ENCODE results near the gene GNPTAB.
"Not testable (repeated sequence)": the region's sequence is repeated elsewhere in the genome, so short reads cannot be mapped to it uniquely, and the experiment has no call there.

GNPTAB gene

GRCh38 chr12:101826766-101827368 is 3.9 kb downstream of the GNPTAB start:
- ChIA-PET CTCF (interaction anchor here (0.9 to 17.9 kb wide), 9 partner anchors 11 to 83 kb away, joined by 3 to 262 read pairs (median 4); no protein-coding TSS in a partner anchor), POLR2A (no interaction called here)
- no peak for TF ChIP-seq CTCF (IDR thresholded peaks at IDR 0.05; ENCODE audit: control extremely low read depth, extremely low read depth, low read depth, missing control alignments)
- DNase-seq (ENCODE audit: extremely low spot score): no peak

- TF ChIP-seq CTCF (IDR thresholded peaks at IDR 0.05; ENCODE audit: control extremely low read depth, extremely low read depth, low read depth, missing control alignments): no peak
- DNase-seq (ENCODE audit: extremely low spot score): no peak
- CTCF ChIA-PET: interaction anchor here (1.5 to 17.9 kb wide), 6 partner anchors 10 to 52 kb away, joined by 4 to 262 read pairs (median 21); no protein-coding TSS in a partner anchor
- POLR2A ChIA-PET: no interaction called here
Measured at GRCh38 chr12:101824831-101825230, 5.9 kb downstream of the GNPTAB start.

- ChIA-PET POLR2A (interaction anchor here (0.7 kb wide), 1 partner anchor 52 kb away, joined by 4 read pairs; no protein-coding TSS in a partner anchor), CTCF (interaction anchor here (0.8 to 17.9 kb wide), 16 partner anchors 9 to 80 kb away, joined by 3 to 262 read pairs (median 4); no protein-coding TSS in a partner anchor)
- peak; percentile 3 for TF ChIP-seq CTCF (IDR thresholded peaks at IDR 0.05; ENCODE audit: control extremely low read depth, extremely low read depth, low read depth, missing control alignments)
- peak; percentile 60 for DNase-seq (ENCODE audit: extremely low spot score)
Measured at GRCh38 chr12:101823891-101824290, 6.9 kb downstream of the GNPTAB start.

- ChIA-PET POLR2A (interaction anchor here (0.7 kb wide), 1 partner anchor 660 kb away, joined by 5 read pairs; no protein-coding TSS in a partner anchor), CTCF (interaction anchor here (0.8 to 17.9 kb wide), 9 partner anchors 8 to 63 kb away, joined by 3 to 262 read pairs (median 8); no protein-coding TSS in a partner anchor)
- no peak for DNase-seq (ENCODE audit: extremely low spot score)
- TF ChIP-seq CTCF (IDR thresholded peaks at IDR 0.05; ENCODE audit: control extremely low read depth, extremely low read depth, low read depth, missing control alignments): no peak
Measured at GRCh38 chr12:101823039-101823438, 7.7 kb downstream of the GNPTAB start.

- TF ChIP-seq CTCF (IDR thresholded peaks at IDR 0.05; ENCODE audit: control extremely low read depth, extremely low read depth, low read depth, missing control alignments): no peak
- CTCF ChIA-PET: interaction anchor here (1.4 to 17.9 kb wide), 3 partner anchors 9 to 26 kb away, joined by 3 to 262 read pairs (median 92); partner anchors contain the start of gene GNPTAB
- DNase-seq (ENCODE audit: extremely low spot score): peak; percentile 49
- POLR2A ChIA-PET: no interaction called here
Measured at GRCh38 chr12:101819467-101819866, 11.3 kb downstream of the GNPTAB start.

- POLR2A ChIA-PET; DNase-seq (ENCODE audit: extremely low spot score): not testable (repeated sequence)
- CTCF ChIA-PET: interaction anchor here (11.4 to 17.9 kb wide), 2 partner anchors 10 to 26 kb away, joined by 92 to 262 read pairs; partner anchors contain the start of gene GNPTAB
Measured at GRCh38 chr12:101818689-101819088, 12.1 kb downstream of the GNPTAB start.

GRCh38 chr12:101813117-101813516 is 17.6 kb downstream of the GNPTAB start:
- CTCF ChIA-PET: interaction anchor here (1.0 to 11.4 kb wide), 5 partner anchors 14 to 26 kb away, joined by 3 to 92 read pairs (median 5); partner anchors contain the start of gene GNPTAB
- POLR2A ChIA-PET: no interaction called here
- no peak for DNase-seq (ENCODE audit: extremely low spot score)
- no peak for TF ChIP-seq CTCF (IDR thresholded peaks at IDR 0.05; ENCODE audit: control extremely low read depth, extremely low read depth, low read depth, missing control alignments)

GRCh38 chr12:101812716-101813115 is 18.0 kb downstream of the GNPTAB start:
- POLR2A ChIA-PET; DNase-seq (ENCODE audit: extremely low spot score): not testable (repeated sequence)
- CTCF ChIA-PET: interaction anchor here (1.0 to 11.4 kb wide), 5 partner anchors 8 to 27 kb away, joined by 3 to 92 read pairs (median 5); partner anchors contain the start of gene GNPTAB

GRCh38 chr12:101811342-101811741 is 19.4 kb downstream of the GNPTAB start:
- CTCF ChIA-PET: interaction anchor here (1.1 to 11.4 kb wide), 4 partner anchors 17 to 29 kb away, joined by 3 to 92 read pairs (median 9); partner anchors contain the start of gene GNPTAB
- DNase-seq (ENCODE audit: extremely low spot score); POLR2A ChIA-PET: not testable (repeated sequence)
